Right kidney (tissue), 1 donor: ENCODE measurements around the gene BRWD1.

ENCODE experiments used
- DNase-seq: peaks from one replicate; pipeline ENCODE4 v3.0.0-alpha.2; 2016

Gene BRWD1

DNA sequence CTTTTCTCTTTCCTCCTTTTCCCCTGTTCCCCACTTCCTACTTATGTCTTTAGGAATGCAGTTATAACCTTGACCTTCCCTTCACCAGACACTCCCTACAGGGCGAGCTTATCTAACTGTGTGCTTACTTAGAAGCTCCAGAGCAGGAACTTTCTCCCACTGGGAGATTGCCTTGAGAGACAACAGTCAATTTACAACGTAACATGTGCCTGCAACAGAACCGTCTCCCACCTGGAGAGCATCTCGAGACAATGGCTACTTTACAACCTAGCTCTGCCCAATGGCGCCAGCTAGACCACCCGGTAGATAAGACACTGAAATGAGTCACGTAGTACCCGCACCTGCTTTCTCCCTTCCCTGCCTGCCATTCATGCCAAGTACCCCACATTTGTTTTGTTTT, 18.7 kb upstream of the BRWD1 start:
- DNase-seq = no peak

DNA sequence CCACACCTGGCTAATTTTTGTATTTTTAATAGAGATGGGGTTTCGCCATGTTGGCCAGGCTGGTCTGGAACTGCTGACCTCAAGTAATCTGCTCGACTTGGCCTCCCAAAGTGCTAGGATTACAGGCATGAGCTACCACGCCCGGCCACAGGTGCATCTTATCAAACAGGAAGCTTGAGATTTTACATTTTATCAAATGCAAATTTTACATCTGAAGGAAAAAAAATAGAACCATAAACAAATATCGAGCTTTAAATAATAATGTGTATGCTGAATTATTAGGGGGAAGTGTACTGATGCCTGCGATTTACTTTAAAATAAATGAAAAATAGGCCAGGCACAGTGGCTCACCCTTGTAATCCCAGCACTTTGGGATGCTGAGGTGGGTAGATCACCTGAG, 16.6 kb upstream of the BRWD1 start:
- no peak for DNase-seq

DNA sequence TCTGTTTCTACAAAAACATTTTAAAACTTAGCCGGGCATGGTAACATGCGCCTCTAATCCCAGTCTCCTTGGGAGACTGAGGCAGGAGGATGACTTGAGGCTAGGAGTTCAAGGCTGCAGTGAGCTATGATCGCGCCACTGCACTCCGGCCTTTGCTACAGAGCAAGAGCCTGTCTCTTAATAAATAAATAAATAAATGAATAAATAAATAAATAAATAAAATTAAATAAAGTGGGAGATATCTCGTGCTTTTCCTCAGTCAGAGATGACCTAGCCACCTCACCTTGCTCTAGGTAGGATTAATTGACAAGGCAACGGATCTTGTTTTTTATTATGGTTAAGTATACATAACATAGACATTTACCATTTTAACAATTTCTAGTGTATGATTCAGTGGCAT, 14.3 kb upstream of the BRWD1 start:
- DNase-seq = no peak

DNA sequence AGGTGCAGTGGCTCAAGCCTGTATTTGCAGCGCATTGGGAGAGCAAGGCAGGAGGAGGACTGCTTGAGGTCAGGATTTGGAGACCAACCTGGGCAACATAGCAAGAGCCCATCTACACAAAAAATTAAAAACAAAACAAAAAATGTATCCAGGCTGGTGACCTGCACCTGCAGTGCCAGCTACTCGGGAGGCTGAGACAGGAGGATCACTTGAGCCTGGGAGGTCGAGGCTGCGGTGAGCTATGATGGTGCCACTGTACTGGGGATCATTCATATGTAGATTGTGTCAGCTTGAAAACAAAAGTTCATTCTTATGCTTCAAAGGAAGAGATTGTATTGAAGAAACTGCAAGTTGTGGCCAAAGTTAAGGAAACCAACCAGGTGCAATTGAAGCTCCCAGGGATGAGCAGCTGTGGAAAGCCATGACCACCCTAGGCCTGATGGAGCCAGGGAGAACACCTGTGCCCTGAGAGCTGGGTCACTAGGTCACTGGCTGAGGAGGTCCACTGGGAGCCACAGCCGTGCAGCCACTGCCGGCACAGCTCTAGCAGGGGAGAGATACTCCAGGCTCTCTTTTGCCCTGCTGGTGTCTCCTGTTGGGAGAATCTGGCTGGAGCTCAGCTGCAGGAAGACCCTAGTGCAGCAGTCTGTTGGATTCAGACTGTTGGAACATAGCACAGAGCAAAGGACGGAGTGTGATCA, 13.3 kb upstream of the BRWD1 start:
- no peak for DNase-seq

DNA sequence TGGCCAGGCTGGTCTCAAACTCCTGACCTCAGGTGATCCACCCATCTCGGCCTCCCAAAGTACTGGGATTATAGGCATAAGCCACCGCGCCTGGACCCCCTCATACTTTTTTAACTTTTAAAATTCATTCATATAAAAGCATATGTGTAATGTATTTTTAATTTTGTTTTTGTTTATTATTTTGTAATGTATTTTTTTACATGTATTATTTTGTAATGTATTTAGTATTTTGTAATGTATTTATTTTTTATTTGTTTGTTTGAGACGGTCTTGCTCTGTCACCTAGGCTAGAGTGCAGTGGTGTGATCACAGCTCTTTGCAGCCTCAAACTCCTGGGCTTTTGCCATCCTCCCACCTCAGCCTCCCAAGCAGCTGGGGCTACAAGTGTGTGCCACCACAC, 12.0 kb upstream of the BRWD1 start:
- DNase-seq = no peak

DNA sequence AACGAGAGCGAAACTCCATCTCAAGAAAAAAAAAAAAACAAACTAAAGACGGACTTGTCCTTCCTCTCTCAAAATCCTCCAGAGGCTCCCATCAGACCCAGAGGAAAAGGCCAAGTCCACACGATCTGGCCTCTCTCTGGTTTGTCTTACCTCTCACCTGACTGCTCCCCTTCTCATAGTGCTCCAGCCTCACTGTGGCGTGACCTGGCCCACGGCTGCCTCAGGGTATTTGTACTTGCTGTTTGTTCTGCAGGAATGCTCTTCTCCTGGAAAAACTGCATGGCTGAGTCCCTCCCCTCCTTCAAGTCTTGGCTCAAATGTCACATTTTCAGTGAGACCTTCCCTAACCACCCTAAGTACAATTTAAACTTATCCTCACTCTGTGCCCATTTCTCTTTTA, 8.0 kb upstream of the BRWD1 start:
- no peak for DNase-seq

DNA sequence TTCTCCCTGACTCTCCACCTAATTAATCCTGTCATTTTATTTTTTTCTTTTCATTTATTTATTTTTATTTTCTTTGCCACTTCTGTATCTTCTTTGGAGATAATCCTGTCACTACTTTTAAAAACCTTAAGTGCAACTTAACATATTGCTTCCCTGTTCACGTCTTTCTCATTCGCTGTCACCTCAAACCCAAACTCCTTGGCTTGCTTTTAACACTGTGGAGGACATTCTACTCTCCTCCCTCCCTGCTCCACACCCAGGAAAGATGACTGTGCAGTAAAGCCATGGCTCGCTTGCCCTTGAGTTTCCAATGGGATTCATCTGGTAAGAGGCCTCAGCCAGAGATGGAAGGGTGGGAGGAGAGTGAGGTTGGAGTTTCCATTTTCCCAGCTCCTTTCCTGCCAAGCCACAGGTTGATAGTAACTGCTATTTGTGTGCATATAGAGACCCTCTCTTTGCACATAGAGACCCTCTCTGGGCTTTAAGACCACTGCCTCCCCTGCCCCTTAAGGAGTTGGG, 6.4 kb upstream of the BRWD1 start:
- DNase-seq = no peak

DNA sequence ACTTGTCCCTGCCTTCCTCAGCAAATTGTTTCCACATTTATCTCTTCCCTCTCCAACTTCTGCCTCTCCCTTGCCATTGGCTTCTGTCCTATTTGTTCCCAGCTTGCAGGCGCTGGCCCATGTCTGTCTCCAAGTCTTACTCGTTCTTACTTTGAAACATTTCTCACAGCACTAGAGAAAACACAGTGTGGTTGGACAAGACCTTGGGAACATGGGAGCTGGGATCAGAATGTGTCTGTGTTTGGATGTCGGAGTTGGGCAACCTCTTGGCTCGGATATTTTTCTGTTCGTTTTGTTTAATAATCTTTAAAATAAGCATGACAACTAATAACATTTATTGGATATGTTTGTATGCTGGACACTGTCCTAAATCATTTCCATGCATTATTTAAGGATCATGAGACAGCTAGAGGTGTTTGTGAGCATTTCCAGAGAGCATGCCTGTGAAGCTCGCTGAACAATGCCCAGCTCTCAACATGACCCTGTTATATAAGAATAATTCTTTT, 5.9 kb upstream of the BRWD1 start:
- no peak for DNase-seq

DNA sequence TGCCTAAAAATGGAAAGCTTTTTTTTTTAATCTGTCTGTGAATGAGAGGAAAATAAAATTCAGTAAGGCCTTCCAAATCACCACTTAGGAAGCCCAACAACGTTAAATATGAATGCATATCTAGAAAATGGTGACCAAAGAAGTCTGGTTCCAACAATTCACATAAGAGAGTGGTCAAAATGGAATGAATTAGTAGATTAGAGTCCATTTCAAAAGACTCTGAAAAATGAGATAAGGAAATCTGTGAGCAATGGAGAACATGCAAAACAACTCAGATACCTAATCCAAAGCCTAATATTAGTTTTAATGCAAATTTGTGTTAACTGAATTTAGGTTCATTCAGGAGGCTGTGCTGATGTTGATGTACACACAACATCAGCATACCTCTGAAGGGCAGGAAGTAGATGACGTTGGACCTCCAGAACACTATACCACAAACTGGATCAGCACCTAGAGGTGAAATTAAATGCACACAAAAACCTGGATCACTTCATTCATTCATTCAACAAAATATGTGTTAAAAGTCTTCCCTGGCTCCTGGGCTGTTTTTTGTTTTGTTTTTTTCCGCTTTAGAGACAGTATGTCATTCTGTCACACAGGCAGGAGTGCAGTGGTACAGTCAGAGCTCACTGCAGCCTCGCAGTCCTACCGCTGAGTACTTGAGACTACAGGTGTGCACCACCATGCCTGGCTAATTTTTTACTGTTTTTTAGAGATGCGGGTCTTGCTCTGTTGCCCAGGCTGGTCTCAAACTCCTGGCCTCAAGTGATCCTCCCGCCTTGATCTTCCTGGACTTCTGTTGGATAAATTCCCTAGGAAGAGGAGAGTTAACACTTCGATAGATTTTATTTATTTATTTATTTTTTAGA, 4.9 kb upstream of the BRWD1 start:
- no peak for DNase-seq

DNA sequence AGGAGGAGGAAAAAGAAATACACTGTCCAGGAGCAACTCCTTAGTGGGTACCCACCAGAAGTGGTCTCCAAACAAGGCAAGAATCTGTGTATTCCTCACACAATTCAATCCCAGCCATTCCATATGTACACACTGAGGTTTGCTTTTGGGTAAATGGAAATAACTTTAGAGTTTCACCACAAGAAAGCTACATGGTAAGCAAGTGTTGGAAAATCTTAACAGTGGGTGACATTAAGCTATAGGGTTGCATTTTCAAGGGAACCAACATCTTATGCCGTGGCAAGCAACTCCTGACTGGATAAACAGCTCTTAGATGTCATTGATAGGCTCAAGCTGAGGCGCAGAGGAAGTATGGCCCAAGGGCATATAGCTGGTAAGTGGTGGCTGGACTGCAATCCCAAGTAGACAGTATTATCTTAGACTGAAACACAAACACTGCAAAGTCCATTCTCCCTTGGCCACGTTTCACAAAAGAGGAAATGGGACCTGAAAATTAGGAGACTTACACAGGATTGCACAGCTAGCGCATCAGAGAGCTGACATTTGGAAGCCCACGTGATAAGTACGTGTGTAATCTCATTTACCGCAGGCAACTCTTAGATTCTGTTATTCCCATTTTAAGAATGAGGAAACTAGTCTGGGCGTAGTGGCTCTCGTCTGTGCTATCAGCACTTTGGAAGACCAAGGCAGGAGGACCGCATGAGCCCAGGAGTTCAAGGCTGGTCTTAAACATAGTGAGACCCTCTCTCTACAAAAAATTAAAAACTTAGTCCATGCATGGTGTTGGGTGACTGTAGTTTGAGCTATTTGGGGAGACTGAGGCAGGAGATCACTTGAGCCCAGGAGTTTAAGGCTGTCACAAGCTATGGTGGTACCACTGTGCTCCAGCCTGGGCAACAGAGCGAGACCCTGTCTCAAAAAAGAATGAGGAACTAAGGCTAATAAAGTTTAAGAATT, 4.0 kb upstream of the BRWD1 start:
- no peak for DNase-seq

DNA sequence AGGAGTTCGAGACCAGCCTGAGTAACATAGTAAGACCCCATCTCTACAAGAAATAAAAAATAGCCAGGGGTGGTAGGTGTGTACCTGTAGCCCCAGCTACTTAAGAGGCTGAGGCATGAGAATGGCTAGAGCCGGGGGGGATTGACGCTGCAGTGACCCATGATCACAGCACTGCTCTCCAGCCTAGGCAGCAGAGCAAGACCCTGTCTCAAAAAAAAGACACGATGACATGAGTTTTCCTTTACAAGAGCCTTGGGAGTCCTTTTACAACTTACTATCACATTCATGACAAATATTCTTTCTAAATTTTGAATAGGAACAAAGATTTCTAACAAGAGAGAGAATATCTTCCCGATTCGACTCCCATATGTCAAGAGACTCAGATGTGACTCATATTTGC, 3.3 kb upstream of the BRWD1 start:
- no peak for DNase-seq

DNA sequence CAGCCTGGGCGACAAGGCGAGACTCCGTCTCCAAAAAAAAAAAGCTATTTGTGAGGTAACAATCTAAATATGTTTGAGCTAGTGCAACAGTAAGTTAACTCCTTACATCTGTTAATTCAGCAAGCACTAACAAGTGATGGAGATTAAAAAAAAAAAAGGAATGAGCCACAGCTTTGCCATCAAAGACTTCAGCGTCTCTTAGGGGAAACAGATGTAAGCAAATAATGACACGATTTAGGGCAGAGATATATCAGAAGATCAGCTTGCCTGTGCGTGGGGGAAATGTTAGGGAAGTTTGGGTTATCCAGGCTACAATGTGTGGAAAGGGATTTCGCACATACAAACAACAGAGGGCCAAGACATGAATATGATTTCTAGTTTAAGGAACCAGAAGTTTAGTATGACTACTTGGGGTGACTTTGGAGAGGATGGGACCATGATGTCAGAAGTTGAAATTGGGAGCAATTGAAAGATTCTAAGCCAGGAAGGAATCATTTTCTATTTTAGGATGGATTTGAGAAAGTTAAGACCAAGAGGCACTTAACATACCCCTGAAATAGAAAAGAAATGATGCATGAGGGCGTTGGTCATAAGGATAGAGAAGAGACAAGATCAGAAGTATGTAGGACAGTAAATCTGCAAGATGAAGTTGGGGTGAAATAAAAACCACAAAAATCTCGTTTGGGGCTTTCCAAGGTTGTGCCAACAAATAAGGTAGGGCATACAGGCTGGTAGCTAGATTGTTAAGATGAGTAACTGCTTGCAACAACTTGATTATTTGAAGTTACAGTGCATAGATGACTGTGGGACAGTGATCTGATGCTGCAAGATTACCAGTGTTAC, 2.4 kb upstream of the BRWD1 start:
- DNase-seq = no peak

DNA sequence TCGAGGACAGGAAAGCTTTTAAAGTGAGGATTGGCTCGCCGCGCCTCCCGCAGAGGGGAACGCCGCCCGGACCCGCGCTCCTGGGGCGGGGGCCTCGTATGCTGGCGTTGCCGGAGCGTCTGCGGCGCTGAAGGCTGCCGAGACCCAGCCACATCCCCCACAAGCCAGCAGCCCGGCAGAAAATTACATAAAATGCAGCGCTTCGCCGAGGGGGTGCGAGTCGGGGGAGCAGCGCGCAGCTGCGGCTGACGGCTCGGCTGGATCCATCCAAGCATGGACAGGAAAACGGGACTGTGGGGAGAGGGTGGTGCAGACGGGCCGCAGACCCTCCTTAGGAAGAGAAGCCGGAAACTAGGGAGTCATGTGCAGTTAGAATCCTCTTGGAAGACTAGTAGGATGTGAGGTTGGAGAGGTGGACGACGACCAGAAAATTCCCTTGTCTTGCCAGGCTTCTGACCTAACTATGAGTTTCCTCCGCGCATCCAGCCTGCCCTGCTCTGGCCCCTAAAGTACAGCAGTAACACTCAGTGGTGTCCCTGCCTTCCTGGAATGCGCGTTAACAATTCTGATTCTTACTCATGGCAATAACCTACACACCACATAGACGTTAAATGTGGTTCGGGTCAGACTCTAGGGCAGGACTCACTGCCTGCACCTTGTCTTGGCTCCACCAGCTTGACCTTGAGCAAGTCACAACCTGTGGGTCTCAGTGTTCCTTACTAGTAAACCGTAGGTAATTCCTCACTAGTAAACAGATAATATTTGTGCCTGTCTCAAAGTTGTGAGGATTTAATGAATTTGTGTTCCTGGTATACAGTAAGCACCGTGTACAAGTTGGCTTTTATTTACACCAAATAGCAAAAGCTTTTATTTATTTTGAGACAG, 953 bp upstream of the BRWD1 start:
- DNase-seq = no peak

DNA sequence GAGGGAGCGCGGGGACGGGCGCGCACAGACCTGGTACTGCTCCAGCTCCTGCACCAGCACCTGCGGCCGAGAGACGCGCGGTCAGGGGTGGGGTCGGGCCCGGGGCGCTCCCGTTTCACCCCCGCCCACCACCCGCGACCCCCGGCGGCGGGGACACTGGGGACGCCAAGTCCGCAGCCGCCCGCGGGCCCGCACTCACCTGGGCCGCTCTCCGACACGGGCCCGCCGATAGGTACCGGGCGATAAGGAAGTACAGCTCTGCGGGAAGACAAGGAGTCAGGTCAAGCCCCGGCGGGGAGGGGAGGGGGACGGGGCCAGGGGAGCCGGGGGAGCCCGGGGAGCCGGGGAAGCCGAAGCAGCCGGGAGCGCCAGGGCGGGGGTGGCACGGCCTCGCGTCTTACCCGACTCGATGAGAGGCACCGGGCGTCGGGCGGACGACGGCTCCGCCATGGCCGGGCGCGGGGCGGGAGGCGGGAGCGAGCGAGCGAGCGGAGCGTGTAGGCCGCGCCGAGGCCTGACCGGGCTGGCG, 326 bp downstream of the BRWD1 start:
- DNase-seq = no peak

DNA sequence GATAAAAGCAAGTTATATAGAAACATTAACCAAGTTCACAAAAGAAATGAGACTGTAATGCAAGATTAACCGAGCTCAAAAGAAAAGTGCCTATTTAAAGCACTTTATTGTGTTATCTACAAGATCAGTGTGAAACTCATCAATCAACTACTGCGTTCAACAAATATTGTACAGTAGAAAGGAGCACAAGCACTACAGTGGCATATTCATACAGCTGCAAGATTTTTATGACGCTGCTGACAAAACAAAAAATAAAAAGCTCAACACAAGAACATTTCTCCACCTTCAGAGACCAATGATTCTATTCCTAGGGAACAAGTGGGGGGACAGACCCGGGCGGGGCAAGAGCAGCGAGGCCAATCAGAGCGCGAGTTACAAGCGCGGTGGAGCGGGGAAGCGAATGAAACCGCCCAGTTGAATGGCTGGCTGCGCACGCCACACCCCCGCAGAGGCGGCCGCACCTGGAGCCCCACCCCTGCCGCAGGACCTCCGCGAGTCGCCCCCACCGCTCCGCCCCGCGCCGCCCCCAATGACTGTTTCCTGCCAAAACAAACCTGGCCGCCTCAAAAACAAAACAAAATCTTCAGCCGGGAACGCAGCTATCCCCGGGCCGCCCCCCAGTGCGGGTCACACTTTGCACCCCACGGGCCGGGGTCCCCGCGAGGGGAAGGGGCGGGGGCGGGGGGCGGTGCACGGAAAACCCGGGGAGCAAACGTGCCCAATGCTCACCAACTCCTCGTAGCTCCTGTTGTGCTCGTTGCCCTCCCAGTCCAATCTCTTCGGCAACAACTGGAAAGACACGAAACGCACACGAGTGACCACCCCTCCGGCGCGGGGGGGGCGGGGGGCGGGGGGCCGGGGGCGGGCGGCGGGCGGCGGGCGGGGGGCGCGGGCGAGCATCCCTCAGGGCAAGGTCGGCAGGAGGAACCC, 1.1 kb downstream of the BRWD1 start:
- peak; percentile 90 for DNase-seq

DNA sequence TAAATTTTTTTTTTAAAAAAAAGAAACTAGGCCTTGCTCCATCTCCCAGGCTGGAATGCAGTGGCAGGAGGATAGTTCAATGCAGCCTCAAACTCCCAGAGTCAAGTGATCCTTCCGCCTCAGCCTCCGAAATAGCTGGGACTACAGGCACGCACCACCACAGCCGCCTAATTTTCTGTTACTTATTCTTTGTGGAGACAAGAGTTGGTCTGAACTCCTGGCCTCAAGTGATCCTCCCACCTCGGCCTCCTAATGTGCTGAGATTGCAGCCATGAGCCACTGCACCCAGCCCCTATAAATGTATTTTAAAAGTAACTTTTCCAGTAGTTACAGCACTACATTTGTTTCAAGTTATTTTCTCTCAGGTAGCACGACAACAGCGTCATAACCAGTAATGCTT, 2.3 kb downstream of the BRWD1 start:
- DNase-seq = no peak

DNA sequence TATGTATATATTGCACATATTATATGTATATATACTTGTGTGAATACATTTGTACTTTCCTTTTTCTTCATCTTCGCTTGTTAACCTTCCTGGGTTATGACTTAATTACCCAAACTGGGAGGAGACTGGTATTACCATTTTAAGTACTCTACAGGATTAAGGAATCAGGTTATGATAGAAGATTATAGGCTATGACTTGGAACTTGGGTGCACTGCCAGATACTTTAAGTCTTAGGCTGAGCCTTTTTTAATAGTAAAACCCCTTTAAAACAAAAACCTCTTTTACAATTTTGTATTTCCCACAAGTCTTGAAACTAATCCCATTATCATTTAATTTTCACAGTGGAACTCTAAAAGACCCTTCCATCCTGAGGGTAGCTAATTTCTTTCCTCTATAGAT, 6.0 kb downstream of the BRWD1 start:
- no peak for DNase-seq

DNA sequence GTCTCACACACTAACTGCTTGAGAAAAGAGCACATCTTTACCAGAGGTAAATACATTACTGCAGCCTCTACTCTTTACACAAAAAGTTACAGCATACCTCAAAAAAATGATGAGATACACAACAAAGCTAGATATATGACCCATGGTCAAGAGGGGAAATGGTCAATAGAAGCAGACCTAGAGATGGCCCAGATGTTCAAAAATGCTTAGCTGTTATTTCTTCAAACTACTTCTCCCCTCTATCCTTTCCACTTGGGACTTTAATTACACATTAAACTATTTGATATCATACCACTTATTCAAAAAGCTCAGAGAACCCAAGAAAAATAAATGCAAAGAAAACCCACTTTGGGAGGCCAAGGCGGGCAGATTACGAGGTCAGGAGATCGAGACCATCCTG, 12.8 kb downstream of the BRWD1 start:
- no peak for DNase-seq

DNA sequence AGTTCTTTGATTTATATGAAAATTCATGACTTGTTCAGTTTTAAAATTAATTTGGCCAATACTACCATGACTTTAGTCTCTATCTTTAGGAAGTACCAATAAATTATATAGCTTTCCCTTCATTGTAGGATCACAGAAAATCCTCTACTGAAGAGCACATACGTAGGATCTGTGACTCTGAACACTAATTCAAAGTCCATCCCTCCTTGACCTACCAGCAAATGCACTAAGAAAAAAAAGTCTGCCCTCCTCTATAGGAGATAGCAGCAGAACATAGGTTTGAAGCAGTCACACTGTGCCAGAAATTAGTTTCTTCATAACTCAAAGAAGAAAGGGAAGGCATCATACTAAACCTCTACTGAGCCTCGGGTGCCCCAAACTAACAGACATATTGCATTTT, 16.5 kb downstream of the BRWD1 start:
- no peak for DNase-seq
